Fibroblast of the conjunctiva (primary cell): ENCODE data around the gene DOCK4.

Experiments used
- DNase-seq: peaks from one replicate; pipeline ENCODE4 v3.0.0-alpha.2; 2010; ENCODE audit warnings: low read depth

DOCK4 gene

GRCh38 chr7:112049555-112050249 is 156.5 kb downstream of the DOCK4 start:
- DNase-seq: no peak

- no peak for DNase-seq
Observed at GRCh38 chr7:112047421-112047820, 158.8 kb downstream of the DOCK4 start.

GRCh38 chr7:112045222-112045621 is 161.0 kb downstream of the DOCK4 start:
- DNase-seq: no peak

GRCh38 chr7:112042631-112043030 is 163.6 kb downstream of the DOCK4 start:
- no peak for DNase-seq

- DNase-seq: no peak
Observed at GRCh38 chr7:112038353-112038752, 167.8 kb downstream of the DOCK4 start.

GRCh38 chr7:112036071-112036470 is 170.1 kb downstream of the DOCK4 start:
- DNase-seq: no peak

- DNase-seq: no peak
Observed at GRCh38 chr7:112031689-112032088, 174.5 kb downstream of the DOCK4 start.

GRCh38 chr7:112025556-112025955 is 180.6 kb downstream of the DOCK4 start:
- DNase-seq: no peak

GRCh38 chr7:112023786-112024185 is 182.4 kb downstream of the DOCK4 start:
- no peak for DNase-seq

- DNase-seq: no peak
Observed at GRCh38 chr7:112023282-112023681, 182.9 kb downstream of the DOCK4 start.

GRCh38 chr7:112022128-112022527 is 184.1 kb downstream of the DOCK4 start:
- DNase-seq: no peak

GRCh38 chr7:112021379-112022044 is 184.7 kb downstream of the DOCK4 start:
- DNase-seq: no peak

GRCh38 chr7:112020800-112021199 is 185.4 kb downstream of the DOCK4 start:
- no peak for DNase-seq

- no peak for DNase-seq
Observed at GRCh38 chr7:112019932-112020331, 186.3 kb downstream of the DOCK4 start.

- peak; percentile 40 for DNase-seq
Observed at GRCh38 chr7:112018305-112019030, 187.7 kb downstream of the DOCK4 start.

GRCh38 chr7:112015146-112015545 is 191.1 kb downstream of the DOCK4 start:
- no peak for DNase-seq

- DNase-seq: no peak
Observed at GRCh38 chr7:112014347-112014746, 191.9 kb downstream of the DOCK4 start.

GRCh38 chr7:112013274-112013673 is 192.9 kb downstream of the DOCK4 start:
- DNase-seq: no peak

- no peak for DNase-seq
Observed at GRCh38 chr7:112012242-112012641, 194.0 kb downstream of the DOCK4 start.

- no peak for DNase-seq
Observed at GRCh38 chr7:112010994-112011393, 195.2 kb downstream of the DOCK4 start.

GRCh38 chr7:112010109-112010508 is 196.1 kb downstream of the DOCK4 start:
- no peak for DNase-seq

- DNase-seq: peak; percentile 13
Observed at GRCh38 chr7:112009081-112009480, 197.1 kb downstream of the DOCK4 start.

GRCh38 chr7:112007185-112007584 is 199.0 kb downstream of the DOCK4 start:
- no peak for DNase-seq
